Uterus (tissue), 4 donors: ENCODE measurements around the gene TTBK2. TPM values are rescaled to one million over a fixed set of nuclear protein-coding genes. Genes with fewer than 3 reads are reported as not detected.

ENCODE experiments used
- DNase-seq, 2 donors: peaks; one replicate each; pipeline ENCODE4 v3.0.0-alpha.2; 2019 to 2020
- H3K27ac ChIP-seq, 2 donors: fragments of 200-600 bp; sonication (generic); 1 replicate in 1 of 2; 2 replicates in 1 of 2; pipeline ENCODE4 v1.5.1; 2016 to 2018
- H3K27me3 ChIP-seq, 2 donors: fragments of 200-600 bp; sonication (generic); one replicate each; pipeline ENCODE4 v1.5.1; 2018 to 2019; ENCODE audit warnings: control low read depth in 1 of 2
- H3K36me3 ChIP-seq, 2 donors: fragments of 200-600 bp; sonication (generic); one replicate each; pipeline ENCODE4 v1.5.1; 2019; ENCODE audit warnings: control low read depth in 1 of 2
- H3K4me1 ChIP-seq, 2 donors: fragments of 200-600 bp; sonication (generic); one replicate each; pipeline ENCODE4 v1.5.1; 2018 to 2019; ENCODE audit warnings: control low read depth in 1 of 2
- H3K4me3 ChIP-seq, 2 donors: fragments of 200-600 bp; sonication (generic); 1 replicate in 1 of 2; 2 replicates in 1 of 2; pipeline ENCODE4 v1.5.1; 2018 to 2019; ENCODE audit warnings: mild to moderate bottlenecking in 1 of 2
- H3K9me3 ChIP-seq, 2 donors: fragments of 200-600 bp; sonication (generic); one replicate each; pipeline ENCODE4 v1.5.1; 2019; ENCODE audit warnings: control low read depth in 1 of 2
- POLR2A ChIP-seq, 2 donors: fragments of 450-650 bp; IDR thresholded peaks; one replicate each; pipeline ENCODE4 v1.6.1; 2016; ENCODE audit warnings: antibody characterized with exemption in 2 of 2, mild to moderate bottlenecking in 1 of 2, moderate library complexity in 1 of 2
- intact Hi-C: fragments of 100-400 bp; cut with DNase I; formaldehyde crosslinking; loops from one replicate; pipeline ENCODE4 v1.15.1; 2023; ENCODE audit warnings: low total_unique reads
- total RNA-seq, 4 donors: library from RNA; depleted of rRNA in 3 of 4; stranded (reverse); fragments of >200 nt in 3 of 4; gene quantifications; one replicate each; pipeline versions ENCODE4 v1.1.0 to v1.2.4, GENCODE V29; 2014 to 2023
- TF ChIP-seq, protein P1 (sequence below), 4 experiments: fragments of 200-600 bp in 2 of 4; fragments of 450-650 bp in 2 of 4; sonication (generic) in 2 of 4; IDR thresholded peaks; one replicate each; pipeline ENCODE4 v1.5.1; 2016 to 2019; ENCODE audit warnings: antibody characterized with exemption in 4 of 4, mild to moderate bottlenecking in 2 of 4, moderate library complexity in 1 of 4
- donor health status: DM: yes; HTN: yes; CAD: no.

Gene TTBK2
- total RNA-seq, 4 donors from 2014 or later: 5.9 to 32.3 (median 20.6) TPM

GRCh38 chr15:42725331-42725903, 195.2 kb downstream of the TTBK2 start:
- Histone ChIP-seq H3K27ac (no peak overlapping the region), H3K4me3 (no peak overlapping the region), H3K9me3 (no peaks in the 10 kb centered on the region), H3K4me1 (no peaks in the 10 kb centered on the region), H3K27me3 (no peaks in the 10 kb centered on the region), H3K36me3 (no peaks in the 10 kb centered on the region)
- no peak for TF ChIP-seq POLR2A (IDR thresholded peaks at IDR 0.05)
- TF ChIP-seq, protein P1, sequence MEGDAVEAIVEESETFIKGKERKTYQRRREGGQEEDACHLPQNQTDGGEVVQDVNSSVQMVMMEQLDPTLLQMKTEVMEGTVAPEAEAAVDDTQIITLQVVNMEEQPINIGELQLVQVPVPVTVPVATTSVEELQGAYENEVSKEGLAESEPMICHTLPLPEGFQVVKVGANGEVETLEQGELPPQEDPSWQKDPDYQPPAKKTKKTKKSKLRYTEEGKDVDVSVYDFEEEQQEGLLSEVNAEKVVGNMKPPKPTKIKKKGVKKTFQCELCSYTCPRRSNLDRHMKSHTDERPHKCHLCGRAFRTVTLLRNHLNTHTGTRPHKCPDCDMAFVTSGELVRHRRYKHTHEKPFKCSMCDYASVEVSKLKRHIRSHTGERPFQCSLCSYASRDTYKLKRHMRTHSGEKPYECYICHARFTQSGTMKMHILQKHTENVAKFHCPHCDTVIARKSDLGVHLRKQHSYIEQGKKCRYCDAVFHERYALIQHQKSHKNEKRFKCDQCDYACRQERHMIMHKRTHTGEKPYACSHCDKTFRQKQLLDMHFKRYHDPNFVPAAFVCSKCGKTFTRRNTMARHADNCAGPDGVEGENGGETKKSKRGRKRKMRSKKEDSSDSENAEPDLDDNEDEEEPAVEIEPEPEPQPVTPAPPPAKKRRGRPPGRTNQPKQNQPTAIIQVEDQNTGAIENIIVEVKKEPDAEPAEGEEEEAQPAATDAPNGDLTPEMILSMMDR (IDR thresholded peaks at IDR 0.05): no peak
- intact Hi-C loops: no loop called here
- DNase-seq: no peak

GRCh38 chr15:42724276-42724675, 196.3 kb downstream of the TTBK2 start:
- Histone ChIP-seq H3K27ac (no peak overlapping the region), H3K27me3 (no peaks in the 10 kb centered on the region), H3K4me3 (no peak overlapping the region), H3K36me3 (no peaks in the 10 kb centered on the region), H3K9me3 (no peaks in the 10 kb centered on the region), H3K4me1 (no peaks in the 10 kb centered on the region)
- TF ChIP-seq, protein P1 (IDR thresholded peaks at IDR 0.05): no peak
- TF ChIP-seq POLR2A (IDR thresholded peaks at IDR 0.05): no peak
- intact Hi-C loops: no loop called here
- no peak for DNase-seq

DNA sequence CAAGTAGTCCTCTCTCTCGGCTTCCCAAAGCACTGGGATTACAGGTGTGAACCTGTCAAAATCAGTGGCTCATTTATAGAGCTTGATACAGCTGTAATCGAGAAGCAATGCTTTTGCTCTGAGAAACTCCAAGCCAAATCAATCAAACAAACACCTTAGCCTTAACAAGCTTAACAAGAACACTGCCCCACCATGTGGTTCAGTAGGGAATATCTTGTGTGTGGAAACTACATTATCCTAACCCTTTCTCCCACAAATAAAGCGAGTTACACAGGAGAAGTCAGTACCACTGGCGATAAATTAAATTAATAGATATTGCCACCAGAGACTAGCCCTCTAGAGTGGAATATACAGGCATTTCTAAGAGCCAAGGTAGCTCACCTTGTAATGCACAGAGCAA, 197.5 kb downstream of the TTBK2 start:
- no peak for DNase-seq
- Histone ChIP-seq H3K36me3 (no peaks in the 10 kb centered on the region), H3K4me1 (no peaks in the 10 kb centered on the region), H3K27ac (no peak overlapping the region), H3K4me3 (no peak overlapping the region), H3K27me3 (no peaks in the 10 kb centered on the region), H3K9me3 (no peaks in the 10 kb centered on the region)
- TF ChIP-seq, protein P1 (IDR thresholded peaks at IDR 0.05): no peak
- TF ChIP-seq POLR2A (IDR thresholded peaks at IDR 0.05): no peak
- intact Hi-C loops: no loop called here

DNA sequence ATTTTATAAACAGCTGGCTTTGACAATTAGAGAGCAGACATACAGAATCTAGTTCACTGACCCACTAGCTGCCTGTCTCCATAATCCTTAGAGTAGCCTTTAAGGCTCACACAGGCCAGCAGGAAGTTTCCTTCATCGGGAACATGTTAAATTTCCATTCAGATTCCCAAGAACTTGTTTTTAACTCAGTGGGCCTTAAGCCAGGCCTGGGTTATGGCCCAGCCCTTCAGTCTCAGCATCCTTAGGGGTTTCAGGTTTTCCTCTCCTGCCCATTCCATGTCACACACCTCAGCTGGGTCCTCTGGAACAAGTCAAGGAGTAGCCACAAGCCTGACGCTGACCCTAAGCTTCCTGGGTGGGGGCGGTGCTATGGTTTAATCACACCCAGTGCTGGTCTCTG, 198.7 kb downstream of the TTBK2 start:
- Histone ChIP-seq H3K4me3 (no peak overlapping the region), H3K4me1 (no peaks in the 10 kb centered on the region), H3K36me3 (no peaks in the 10 kb centered on the region), H3K27me3 (no peaks in the 10 kb centered on the region), H3K27ac (no peak overlapping the region), H3K9me3 (no peaks in the 10 kb centered on the region)
- DNase-seq: no peak
- intact Hi-C loops: no loop called here
- TF ChIP-seq, protein P1 (IDR thresholded peaks at IDR 0.05): no peak
- TF ChIP-seq POLR2A (IDR thresholded peaks at IDR 0.05): no peak

- Histone ChIP-seq H3K27ac (no peak overlapping the region), H3K4me1 (no peaks in the 10 kb centered on the region), H3K27me3 (no peaks in the 10 kb centered on the region), H3K4me3 (no peak overlapping the region), H3K9me3 (no peaks in the 10 kb centered on the region), H3K36me3 (no peaks in the 10 kb centered on the region)
- DNase-seq: no peak
- TF ChIP-seq POLR2A (IDR thresholded peaks at IDR 0.05): no peak
- TF ChIP-seq, protein P1 (IDR thresholded peaks at IDR 0.05): no peak
- intact Hi-C loops: no loop called here
Measured at GRCh38 chr15:42721016-42721415, 199.6 kb downstream of the TTBK2 start.
